DOHH2 (cell line): ENCODE data around the gene C1GALT1.

Experiments used
- H3F3A ChIP-seq: fragments of 200-600 bp; sonication (generic), shearing (Covaris generic); 2 replicates; pipeline ENCODE4 v1.6.0; 2016; ENCODE audit warnings: antibody characterized with exemption, mild to moderate bottlenecking; ENCODE audit not compliant: control insufficient read depth, insufficient read depth
- H3K27ac ChIP-seq: fragments of 200-600 bp; sonication (generic); 2 replicates; pipeline ENCODE4 v1.5.1; 2014; ENCODE audit warnings: low read depth, mild to moderate bottlenecking, low read length, moderate library complexity
- H3K27me3 ChIP-seq: fragments of 200-600 bp; sonication (generic); 2 replicates; pipeline ENCODE4 v1.6.1; 2014; ENCODE audit warnings: mild to moderate bottlenecking, low read length, mixed read lengths; ENCODE audit not compliant: control insufficient read depth
- H3K36me3 ChIP-seq: fragments of 200-600 bp; sonication (generic); 2 replicates; pipeline ENCODE4 v1.6.1; 2014; ENCODE audit warnings: mild to moderate bottlenecking, low read length, moderate library complexity, mixed read lengths; ENCODE audit not compliant: control insufficient read depth
- H3K4me1 ChIP-seq: fragments of 200-600 bp; sonication (generic); 2 replicates; pipeline ENCODE4 v1.6.1; 2014; ENCODE audit warnings: mild to moderate bottlenecking, low read length, mixed read lengths; ENCODE audit not compliant: control insufficient read depth
- H3K4me2 ChIP-seq: fragments of 200-600 bp; sonication (generic); 2 replicates; pipeline ENCODE4 v1.6.0; 2014; ENCODE audit warnings: mild to moderate bottlenecking, low read length, moderate library complexity
- H3K4me3 ChIP-seq: fragments of 200-600 bp; sonication (generic); 2 replicates; pipeline ENCODE4 v1.5.1; 2014; ENCODE audit warnings: mild to moderate bottlenecking, low read length, mixed read lengths
- H3K79me2 ChIP-seq: fragments of 200-600 bp; sonication (generic); 2 replicates; pipeline ENCODE4 v1.6.1; 2014; ENCODE audit warnings: mild to moderate bottlenecking, low read length, mixed read lengths; ENCODE audit not compliant: control insufficient read depth
- H3K9me2 ChIP-seq: fragments of 200-600 bp; sonication (generic); replicated peaks from 2 replicates; pipeline ENCODE4 v1.6.1; 2014; ENCODE audit warnings: mild to moderate bottlenecking, low read length, mixed read lengths; ENCODE audit not compliant: control insufficient read depth
- H3K9me3 ChIP-seq: fragments of 200-600 bp; sonication (generic); 2 replicates; pipeline ENCODE4 v1.6.1; 2014; ENCODE audit warnings: antibody characterized with exemption, low read length, mixed read lengths; ENCODE audit not compliant: control insufficient read depth, insufficient read depth
- H4K20me1 ChIP-seq: fragments of 200-600 bp; sonication (generic); 2 replicates; pipeline ENCODE4 v1.6.0; 2014; ENCODE audit warnings: low read depth, mild to moderate bottlenecking, antibody characterized with exemption, low read length, moderate library complexity; ENCODE audit not compliant: control insufficient read depth, insufficient read depth
- EZH2phosphoT487 ChIP-seq: fragments of 200-600 bp; sonication (generic); IDR thresholded peaks from 2 replicates; pipeline ENCODE4 v1.6.1; 2017; ENCODE audit warnings: borderline replicate concordance, mild to moderate bottlenecking, antibody characterized with exemption, low read length, moderate library complexity, mixed read lengths
- TF ChIP-seq, protein P1 (sequence below): fragments of 200-600 bp; sonication (generic); IDR thresholded peaks from one replicate; pipeline ENCODE4 v1.5.1; 2014; ENCODE audit warnings: antibody characterized with exemption, mild to moderate bottlenecking, low read depth, low read length; ENCODE audit not compliant: poor library complexity, severe bottlenecking

Gene C1GALT1

DNA sequence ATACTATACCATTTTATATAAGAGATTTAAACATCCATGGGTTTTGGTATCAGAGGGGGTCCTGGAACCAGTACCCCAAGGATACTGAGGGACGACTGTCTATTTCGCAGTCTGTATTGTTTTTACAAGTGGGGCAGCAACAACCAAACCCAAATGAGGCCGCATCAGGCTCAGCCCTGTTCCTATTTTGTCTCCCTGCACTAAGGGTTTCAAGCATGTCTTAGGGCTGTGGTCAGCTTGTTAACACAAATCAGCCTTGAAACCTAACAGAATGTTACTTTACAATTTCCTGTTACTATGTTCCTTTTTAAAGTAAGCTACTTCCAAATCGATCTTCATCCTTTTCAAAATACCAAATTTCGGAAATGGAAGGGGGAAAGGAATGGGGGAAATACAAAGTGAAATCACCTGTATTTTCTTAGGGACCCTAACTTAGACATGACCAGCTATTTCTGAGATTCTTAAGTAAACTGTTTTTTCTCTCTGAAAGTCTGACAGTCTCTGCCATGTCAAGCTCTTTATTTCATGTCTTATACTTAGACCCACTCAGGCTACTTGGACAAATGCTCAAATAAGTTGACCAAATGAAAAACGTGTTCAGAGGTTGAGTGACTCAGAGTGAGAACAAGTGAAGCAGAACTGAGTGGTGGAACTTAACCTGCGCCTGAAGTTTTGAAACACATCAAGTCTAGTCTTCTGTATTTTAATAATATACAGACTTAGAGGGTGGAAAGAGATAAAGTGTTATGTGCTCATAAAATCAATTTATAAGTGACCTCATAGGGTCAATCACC lies 75.8 kb downstream of the C1GALT1 start:
- peak overlapping the region; percentile 75 for H3K4me2 ChIP-seq

DNA sequence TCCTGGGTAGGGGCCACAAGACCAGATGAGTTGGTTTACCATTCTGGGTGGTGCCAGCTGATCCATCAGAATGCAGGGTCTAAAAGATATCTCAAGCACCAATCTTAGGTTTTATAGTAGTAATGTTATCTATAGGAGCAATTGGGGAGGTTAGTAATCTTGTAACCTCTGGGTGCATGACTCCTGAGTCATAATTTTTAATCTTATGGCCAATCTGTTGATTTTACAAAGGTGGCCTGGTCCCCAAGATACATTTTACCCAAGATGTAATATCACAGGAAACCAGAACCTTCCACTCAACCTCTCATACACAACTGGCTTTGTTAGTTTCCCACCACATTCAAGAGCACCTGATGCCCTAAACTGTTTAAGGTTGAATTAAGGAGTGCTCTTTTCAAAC lies 79.5 kb downstream of the C1GALT1 start:
- H3K9me3 ChIP-seq = peaks cover 5% of the 10 kb centered on the region; the same call in 1 of the 2 replicates
- peaks cover 11% of the 10 kb centered on the region for H3F3A ChIP-seq
- peaks cover 25% of the 10 kb centered on the region for H3K4me1 ChIP-seq
- no peak overlapping the region for H3K4me3 ChIP-seq
- TF ChIP-seq EZH2phosphoT487 = no peak
- TF ChIP-seq, protein P1, sequence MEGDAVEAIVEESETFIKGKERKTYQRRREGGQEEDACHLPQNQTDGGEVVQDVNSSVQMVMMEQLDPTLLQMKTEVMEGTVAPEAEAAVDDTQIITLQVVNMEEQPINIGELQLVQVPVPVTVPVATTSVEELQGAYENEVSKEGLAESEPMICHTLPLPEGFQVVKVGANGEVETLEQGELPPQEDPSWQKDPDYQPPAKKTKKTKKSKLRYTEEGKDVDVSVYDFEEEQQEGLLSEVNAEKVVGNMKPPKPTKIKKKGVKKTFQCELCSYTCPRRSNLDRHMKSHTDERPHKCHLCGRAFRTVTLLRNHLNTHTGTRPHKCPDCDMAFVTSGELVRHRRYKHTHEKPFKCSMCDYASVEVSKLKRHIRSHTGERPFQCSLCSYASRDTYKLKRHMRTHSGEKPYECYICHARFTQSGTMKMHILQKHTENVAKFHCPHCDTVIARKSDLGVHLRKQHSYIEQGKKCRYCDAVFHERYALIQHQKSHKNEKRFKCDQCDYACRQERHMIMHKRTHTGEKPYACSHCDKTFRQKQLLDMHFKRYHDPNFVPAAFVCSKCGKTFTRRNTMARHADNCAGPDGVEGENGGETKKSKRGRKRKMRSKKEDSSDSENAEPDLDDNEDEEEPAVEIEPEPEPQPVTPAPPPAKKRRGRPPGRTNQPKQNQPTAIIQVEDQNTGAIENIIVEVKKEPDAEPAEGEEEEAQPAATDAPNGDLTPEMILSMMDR = no peak
- no peak overlapping the region for H3K4me2 ChIP-seq
- no peaks in the 10 kb centered on the region for H3K27me3 ChIP-seq
- H4K20me1 ChIP-seq = no peaks in the 10 kb centered on the region
- no peaks in the 10 kb centered on the region for H3K79me2 ChIP-seq
- no peaks in the 10 kb centered on the region for H3K9me2 ChIP-seq
- H3K27ac ChIP-seq = no peak overlapping the region
- peaks cover 4% of the 10 kb centered on the region; the same call in 1 of the 2 replicates for H3K36me3 ChIP-seq

More for the DNA sequence above, 75.8 kb downstream of the C1GALT1 start:
- no peaks in the 10 kb centered on the region for H3K27me3 ChIP-seq
- H3K9me2 ChIP-seq = no peaks in the 10 kb centered on the region
- peaks cover 27% of the 10 kb centered on the region for H3K4me1 ChIP-seq
- H3F3A ChIP-seq = peaks cover 11% of the 10 kb centered on the region
- peaks cover 5% of the 10 kb centered on the region; the same call in 1 of the 2 replicates for H3K36me3 ChIP-seq
- peak overlapping the region; percentile 58 for H3K4me3 ChIP-seq
- H3K79me2 ChIP-seq = no peaks in the 10 kb centered on the region
- no peak for TF ChIP-seq EZH2phosphoT487
- TF ChIP-seq, protein P1 = no peak
- H4K20me1 ChIP-seq = no peaks in the 10 kb centered on the region
- peak overlapping the region; percentile 66 for H3K27ac ChIP-seq
- H3K9me3 ChIP-seq = peaks cover 5% of the 10 kb centered on the region; the same call in 1 of the 2 replicates

- Histone ChIP-seq H3K36me3 (no peaks in the 10 kb centered on the region), H3F3A (peaks cover 2% of the 10 kb centered on the region), H3K4me3 (no peak overlapping the region), H3K9me2 (no peaks in the 10 kb centered on the region), H3K27ac (no peak overlapping the region), H3K27me3 (no peaks in the 10 kb centered on the region; the same call in 1 of the 2 replicates), H3K4me2 (no peak overlapping the region), H4K20me1 (no peaks in the 10 kb centered on the region), H3K9me3 (peaks cover 5% of the 10 kb centered on the region; the same call in 1 of the 2 replicates), H3K79me2 (no peaks in the 10 kb centered on the region), H3K4me1 (peaks cover 8% of the 10 kb centered on the region)
- no peak for TF ChIP-seq EZH2phosphoT487
- TF ChIP-seq, protein P1 = no peak
Measured at GRCh38 chr7:7263297-7264230, 81.2 kb downstream of the C1GALT1 start.
